ENCODE results near the gene UGT1A6. TPM values are rescaled to one million over a fixed set of nuclear protein-coding genes. Genes with fewer than 3 reads are reported as not detected.

The UGT1A6 gene
- total and polyA plus RNA-seq, 2 of the 13 experiments (the other 11 are each of a cell fraction or from before 2014, with no cell fraction given): 0.25 TPM; not detected in 1

DNA sequence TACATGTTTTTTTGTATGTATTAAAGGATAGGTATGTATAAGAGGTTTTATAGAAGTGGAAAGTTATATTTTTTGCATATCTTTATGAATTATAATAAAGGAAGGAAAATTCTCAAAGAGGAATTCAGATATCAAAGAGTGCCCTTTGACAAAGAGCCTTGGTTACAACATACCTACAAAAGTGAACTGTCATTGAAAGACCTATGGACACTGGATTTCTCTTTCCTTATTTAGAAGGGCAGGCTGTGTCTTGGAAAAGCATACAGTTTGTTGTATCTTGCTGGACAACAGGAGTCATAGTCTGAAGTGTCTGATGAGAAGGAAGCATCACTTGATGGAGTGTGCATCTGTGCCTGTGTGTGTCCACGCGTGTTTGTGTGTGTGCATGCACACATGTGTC is 41.3 kb upstream of the UGT1A6 start:
- no peak for FAIRE-seq
- TF ChIP-seq LCORL (IDR thresholded peaks at IDR 0.05) (no peak), LCORL (CRISPR knock-in tag; IDR thresholded peaks at IDR 0.05) (no peak), ZNF652 (CRISPR knock-in tag; IDR thresholded peaks at IDR 0.05; ENCODE audit: borderline replicate concordance, low read depth) (no peak), REXO4 (CRISPR knock-in tag; IDR thresholded peaks at IDR 0.05; ENCODE audit: borderline replicate concordance) (no peak), ELF3 (CRISPR knock-in tag; IDR thresholded peaks at IDR 0.05) (no peak), ZNF562 (CRISPR knock-in tag; IDR thresholded peaks at IDR 0.05; ENCODE audit: borderline replicate concordance) (no peak), ZFP1 (CRISPR knock-in tag; IDR thresholded peaks at IDR 0.05) (no peak), RBAK (CRISPR knock-in tag; IDR thresholded peaks at IDR 0.05) (no peak), FOSL1 (CRISPR knock-in tag; IDR thresholded peaks at IDR 0.05; ENCODE audit: borderline replicate concordance) (no peak)
- TF ChIP-seq, protein P1, sequence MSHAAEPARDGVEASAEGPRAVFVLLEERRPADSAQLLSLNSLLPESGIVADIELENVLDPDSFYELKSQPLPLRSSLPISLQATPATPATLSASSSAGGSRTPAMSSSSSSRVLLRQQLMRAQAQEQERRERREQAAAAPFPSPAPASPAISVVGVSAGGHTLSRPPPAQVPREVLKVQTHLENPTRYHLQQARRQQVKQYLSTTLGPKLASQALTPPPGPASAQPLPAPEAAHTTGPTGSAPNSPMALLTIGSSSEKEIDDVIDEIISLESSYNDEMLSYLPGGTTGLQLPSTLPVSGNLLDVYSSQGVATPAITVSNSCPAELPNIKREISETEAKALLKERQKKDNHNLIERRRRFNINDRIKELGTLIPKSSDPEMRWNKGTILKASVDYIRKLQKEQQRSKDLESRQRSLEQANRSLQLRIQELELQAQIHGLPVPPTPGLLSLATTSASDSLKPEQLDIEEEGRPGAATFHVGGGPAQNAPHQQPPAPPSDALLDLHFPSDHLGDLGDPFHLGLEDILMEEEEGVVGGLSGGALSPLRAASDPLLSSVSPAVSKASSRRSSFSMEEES (CRISPR knock-in tag; IDR thresholded peaks at IDR 0.05): no peak
- TF ChIP-seq, protein P2, sequence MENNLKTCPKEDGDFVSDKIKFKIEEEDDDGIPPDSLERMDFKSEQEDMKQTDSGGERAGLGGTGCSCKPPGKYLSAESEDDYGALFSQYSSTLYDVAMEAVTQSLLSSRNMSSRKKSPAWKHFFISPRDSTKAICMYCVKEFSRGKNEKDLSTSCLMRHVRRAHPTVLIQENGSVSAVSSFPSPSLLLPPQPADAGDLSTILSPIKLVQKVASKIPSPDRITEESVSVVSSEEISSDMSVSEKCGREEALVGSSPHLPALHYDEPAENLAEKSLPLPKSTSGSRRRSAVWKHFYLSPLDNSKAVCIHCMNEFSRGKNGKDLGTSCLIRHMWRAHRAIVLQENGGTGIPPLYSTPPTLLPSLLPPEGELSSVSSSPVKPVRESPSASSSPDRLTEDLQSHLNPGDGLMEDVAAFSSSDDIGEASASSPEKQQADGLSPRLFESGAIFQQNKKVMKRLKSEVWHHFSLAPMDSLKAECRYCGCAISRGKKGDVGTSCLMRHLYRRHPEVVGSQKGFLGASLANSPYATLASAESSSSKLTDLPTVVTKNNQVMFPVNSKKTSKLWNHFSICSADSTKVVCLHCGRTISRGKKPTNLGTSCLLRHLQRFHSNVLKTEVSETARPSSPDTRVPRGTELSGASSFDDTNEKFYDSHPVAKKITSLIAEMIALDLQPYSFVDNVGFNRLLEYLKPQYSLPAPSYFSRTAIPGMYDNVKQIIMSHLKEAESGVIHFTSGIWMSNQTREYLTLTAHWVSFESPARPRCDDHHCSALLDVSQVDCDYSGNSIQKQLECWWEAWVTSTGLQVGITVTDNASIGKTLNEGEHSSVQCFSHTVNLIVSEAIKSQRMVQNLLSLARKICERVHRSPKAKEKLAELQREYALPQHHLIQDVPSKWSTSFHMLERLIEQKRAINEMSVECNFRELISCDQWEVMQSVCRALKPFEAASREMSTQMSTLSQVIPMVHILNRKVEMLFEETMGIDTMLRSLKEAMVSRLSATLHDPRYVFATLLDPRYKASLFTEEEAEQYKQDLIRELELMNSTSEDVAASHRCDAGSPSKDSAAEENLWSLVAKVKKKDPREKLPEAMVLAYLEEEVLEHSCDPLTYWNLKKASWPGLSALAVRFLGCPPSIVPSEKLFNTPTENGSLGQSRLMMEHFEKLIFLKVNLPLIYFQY (CRISPR knock-in tag; IDR thresholded peaks at IDR 0.05; ENCODE audit: borderline replicate concordance): no peak
- TF ChIP-seq, protein P3, sequence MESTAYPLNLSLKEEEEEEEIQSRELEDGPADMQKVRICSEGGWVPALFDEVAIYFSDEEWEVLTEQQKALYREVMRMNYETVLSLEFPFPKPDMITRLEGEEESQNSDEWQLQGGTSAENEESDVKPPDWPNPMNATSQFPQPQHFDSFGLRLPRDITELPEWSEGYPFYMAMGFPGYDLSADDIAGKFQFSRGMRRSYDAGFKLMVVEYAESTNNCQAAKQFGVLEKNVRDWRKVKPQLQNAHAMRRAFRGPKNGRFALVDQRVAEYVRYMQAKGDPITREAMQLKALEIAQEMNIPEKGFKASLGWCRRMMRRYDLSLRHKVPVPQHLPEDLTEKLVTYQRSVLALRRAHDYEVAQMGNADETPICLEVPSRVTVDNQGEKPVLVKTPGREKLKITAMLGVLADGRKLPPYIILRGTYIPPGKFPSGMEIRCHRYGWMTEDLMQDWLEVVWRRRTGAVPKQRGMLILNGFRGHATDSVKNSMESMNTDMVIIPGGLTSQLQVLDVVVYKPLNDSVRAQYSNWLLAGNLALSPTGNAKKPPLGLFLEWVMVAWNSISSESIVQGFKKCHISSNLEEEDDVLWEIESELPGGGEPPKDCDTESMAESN (CRISPR knock-in tag; conservative IDR thresholded peaks at IDR 0.05): no peak
- TF ChIP-seq, protein P4, sequence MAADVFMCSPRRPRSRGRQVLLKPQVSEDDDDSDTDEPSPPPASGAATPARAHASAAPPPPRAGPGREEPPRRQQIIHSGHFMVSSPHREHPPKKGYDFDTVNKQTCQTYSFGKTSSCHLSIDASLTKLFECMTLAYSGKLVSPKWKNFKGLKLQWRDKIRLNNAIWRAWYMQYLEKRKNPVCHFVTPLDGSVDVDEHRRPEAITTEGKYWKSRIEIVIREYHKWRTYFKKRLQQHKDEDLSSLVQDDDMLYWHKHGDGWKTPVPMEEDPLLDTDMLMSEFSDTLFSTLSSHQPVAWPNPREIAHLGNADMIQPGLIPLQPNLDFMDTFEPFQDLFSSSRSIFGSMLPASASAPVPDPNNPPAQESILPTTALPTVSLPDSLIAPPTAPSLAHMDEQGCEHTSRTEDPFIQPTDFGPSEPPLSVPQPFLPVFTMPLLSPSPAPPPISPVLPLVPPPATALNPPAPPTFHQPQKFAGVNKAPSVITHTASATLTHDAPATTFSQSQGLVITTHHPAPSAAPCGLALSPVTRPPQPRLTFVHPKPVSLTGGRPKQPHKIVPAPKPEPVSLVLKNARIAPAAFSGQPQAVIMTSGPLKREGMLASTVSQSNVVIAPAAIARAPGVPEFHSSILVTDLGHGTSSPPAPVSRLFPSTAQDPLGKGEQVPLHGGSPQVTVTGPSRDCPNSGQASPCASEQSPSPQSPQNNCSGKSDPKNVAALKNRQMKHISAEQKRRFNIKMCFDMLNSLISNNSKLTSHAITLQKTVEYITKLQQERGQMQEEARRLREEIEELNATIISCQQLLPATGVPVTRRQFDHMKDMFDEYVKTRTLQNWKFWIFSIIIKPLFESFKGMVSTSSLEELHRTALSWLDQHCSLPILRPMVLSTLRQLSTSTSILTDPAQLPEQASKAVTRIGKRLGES (CRISPR knock-in tag; IDR thresholded peaks at IDR 0.05; ENCODE audit: borderline replicate concordance): no peak
- TF ChIP-seq, protein P5, sequence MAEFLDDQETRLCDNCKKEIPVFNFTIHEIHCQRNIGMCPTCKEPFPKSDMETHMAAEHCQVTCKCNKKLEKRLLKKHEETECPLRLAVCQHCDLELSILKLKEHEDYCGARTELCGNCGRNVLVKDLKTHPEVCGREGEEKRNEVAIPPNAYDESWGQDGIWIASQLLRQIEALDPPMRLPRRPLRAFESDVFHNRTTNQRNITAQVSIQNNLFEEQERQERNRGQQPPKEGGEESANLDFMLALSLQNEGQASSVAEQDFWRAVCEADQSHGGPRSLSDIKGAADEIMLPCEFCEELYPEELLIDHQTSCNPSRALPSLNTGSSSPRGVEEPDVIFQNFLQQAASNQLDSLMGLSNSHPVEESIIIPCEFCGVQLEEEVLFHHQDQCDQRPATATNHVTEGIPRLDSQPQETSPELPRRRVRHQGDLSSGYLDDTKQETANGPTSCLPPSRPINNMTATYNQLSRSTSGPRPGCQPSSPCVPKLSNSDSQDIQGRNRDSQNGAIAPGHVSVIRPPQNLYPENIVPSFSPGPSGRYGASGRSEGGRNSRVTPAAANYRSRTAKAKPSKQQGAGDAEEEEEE (CRISPR knock-in tag; IDR thresholded peaks at IDR 0.05; ENCODE audit: borderline replicate concordance): no peak

More for the DNA sequence above, 41.3 kb upstream of the UGT1A6 start:
- Histone ChIP-seq H2AFZ (ENCODE audit: low read length) (no peak overlapping the region), H3K79me2 (ENCODE audit: insufficient read depth, low read length) (no peaks in the 10 kb centered on the region), H3K4me1 (ENCODE audit: insufficient read depth, low read length) (no peaks in the 10 kb centered on the region), H3K36me3 (replicated peaks in 1 of 2; ENCODE audit: control insufficient read depth in 1 of 2, insufficient read depth in 2 of 2, low read length in 2 of 2) (no peaks in the 10 kb centered on the region), H3K4me3 (replicated peaks in 1 of 3; ENCODE audit: insufficient read depth in 1 of 3, low read depth in 2 of 3, low read length in 3 of 3) (no peak overlapping the region), H3K27ac (ENCODE audit: extremely low read length, insufficient read depth, low read length) (no peak overlapping the region), H3K4me2 (ENCODE audit: low read depth, low read length) (no peak overlapping the region), H3K27me3 (ENCODE audit: control insufficient read depth in 1 of 2, insufficient read depth in 2 of 2, low read length in 2 of 2) (no peaks in the 10 kb centered on the region; a peak in 1 of 5 replicates), H3K9me3 (ENCODE audit: low read length) (peaks cover 7% of the 10 kb centered on the region), H4K20me1 (ENCODE audit: insufficient read depth, low read length) (no peaks in the 10 kb centered on the region), H3K9ac (ENCODE audit: insufficient read depth, low read depth, low read length) (no peak overlapping the region)
- WGBS (ENCODE audit: low lambda C conversion rate): 95% methylated on average over 2 of the region's 2 CpGs
- BruUV-seq (replicated peaks): no TSS peak
- POLR2A ChIA-PET: no interaction called here
- in situ Hi-C loops (cut with HindIII; ENCODE audit: extremely low pct_ligation_motif_present, low pct_unique_long_range_greater_than_20kb): no loop called here
- CTCF ChIA-PET (ENCODE audit: low intra/inter-chr PET ratio, low total read pairs): no interaction called here
- ATAC-seq: no peak
- intact Hi-C loops (cut with micrococcal nuclease; ENCODE audit: unreplicated experiment): no loop called here
- no peak for DNase-seq (ENCODE audit: low spot score)

Data from HepG2 (cell line).